WTC11 (cell line): ENCODE measurements around the gene BICC1.

Source experiments
- ELF4 ChIP-seq: sonication (generic); formaldehyde crosslinking; IDR thresholded peaks from 2 replicates; pipeline ENCODE4 v1.8.1; 2022; ENCODE audit warnings: low read depth, mild to moderate bottlenecking, moderate library complexity, missing genetic modification reagents
- ESRRA ChIP-seq: sonication (generic); formaldehyde crosslinking; IDR thresholded peaks from 2 replicates; pipeline ENCODE4 v1.8.1; 2022; ENCODE audit warnings: mild to moderate bottlenecking, missing genetic modification reagents, borderline replicate concordance
- FOXP4 ChIP-seq: sonication (generic); formaldehyde crosslinking; IDR thresholded peaks from 2 replicates; pipeline ENCODE4 v1.8.0; 2022; ENCODE audit warnings: mild to moderate bottlenecking, missing genetic modification reagents
- GABPB1 ChIP-seq: sonication (generic); formaldehyde crosslinking; IDR thresholded peaks from 2 replicates; pipeline ENCODE4 v1.8.1; 2023; ENCODE audit warnings: mild to moderate bottlenecking, missing genetic modification reagents
- JUN ChIP-seq: sonication (generic); formaldehyde crosslinking; IDR thresholded peaks from 2 replicates; pipeline ENCODE4 v1.8.0; 2023; ENCODE audit warnings: mild to moderate bottlenecking, missing genetic modification reagents
- KAT7 ChIP-seq: sonication (generic); formaldehyde crosslinking; IDR thresholded peaks from 2 replicates; pipeline ENCODE4 v1.8.1; 2023; ENCODE audit warnings: missing genetic modification reagents, mild to moderate bottlenecking, borderline replicate concordance
- NR1H2 ChIP-seq: sonication (generic); formaldehyde crosslinking; IDR thresholded peaks from 2 replicates; pipeline ENCODE4 v1.9.0; 2021; ENCODE audit warnings: mild to moderate bottlenecking, moderate library complexity, missing genetic modification reagents
- NR2C2 ChIP-seq: sonication (generic); formaldehyde crosslinking; IDR thresholded peaks from 2 replicates; pipeline ENCODE4 v1.8.0; 2022; ENCODE audit warnings: mild to moderate bottlenecking, missing genetic modification reagents
- SMAD4 ChIP-seq: sonication (generic); formaldehyde crosslinking; IDR thresholded peaks from 2 replicates; pipeline ENCODE4 v1.8.0; 2022; ENCODE audit warnings: mild to moderate bottlenecking, missing genetic modification reagents
- SP1 ChIP-seq: sonication (generic); formaldehyde crosslinking; conservative IDR thresholded peaks from 2 replicates; pipeline ENCODE4 v1.8.1; 2022; ENCODE audit warnings: missing genetic modification reagents
- TF ChIP-seq, protein P1 (sequence below): sonication (generic); formaldehyde crosslinking; IDR thresholded peaks from 2 replicates; pipeline ENCODE4 v1.8.0; 2022; ENCODE audit warnings: missing genetic modification reagents
- TF ChIP-seq, protein P2 (sequence below): fragments of 200-600 bp; IDR thresholded peaks from 2 replicates; pipeline ENCODE4 v1.8.0; 2022; ENCODE audit warnings: antibody characterized with exemption
- TF ChIP-seq, protein P3 (sequence below): sonication (generic); formaldehyde crosslinking; IDR thresholded peaks from 2 replicates; pipeline ENCODE4 v1.8.1; 2023; ENCODE audit warnings: mild to moderate bottlenecking, missing genetic modification reagents, moderate library complexity
- TF ChIP-seq, protein P4 (sequence below): sonication (generic); formaldehyde crosslinking; IDR thresholded peaks from 2 replicates; pipeline ENCODE4 v1.8.0; 2023; ENCODE audit warnings: missing genetic modification reagents

GRCh38 chr10:58653139-58653538, 140.5 kb downstream of the BICC1 start:
- TF ChIP-seq, protein P1, sequence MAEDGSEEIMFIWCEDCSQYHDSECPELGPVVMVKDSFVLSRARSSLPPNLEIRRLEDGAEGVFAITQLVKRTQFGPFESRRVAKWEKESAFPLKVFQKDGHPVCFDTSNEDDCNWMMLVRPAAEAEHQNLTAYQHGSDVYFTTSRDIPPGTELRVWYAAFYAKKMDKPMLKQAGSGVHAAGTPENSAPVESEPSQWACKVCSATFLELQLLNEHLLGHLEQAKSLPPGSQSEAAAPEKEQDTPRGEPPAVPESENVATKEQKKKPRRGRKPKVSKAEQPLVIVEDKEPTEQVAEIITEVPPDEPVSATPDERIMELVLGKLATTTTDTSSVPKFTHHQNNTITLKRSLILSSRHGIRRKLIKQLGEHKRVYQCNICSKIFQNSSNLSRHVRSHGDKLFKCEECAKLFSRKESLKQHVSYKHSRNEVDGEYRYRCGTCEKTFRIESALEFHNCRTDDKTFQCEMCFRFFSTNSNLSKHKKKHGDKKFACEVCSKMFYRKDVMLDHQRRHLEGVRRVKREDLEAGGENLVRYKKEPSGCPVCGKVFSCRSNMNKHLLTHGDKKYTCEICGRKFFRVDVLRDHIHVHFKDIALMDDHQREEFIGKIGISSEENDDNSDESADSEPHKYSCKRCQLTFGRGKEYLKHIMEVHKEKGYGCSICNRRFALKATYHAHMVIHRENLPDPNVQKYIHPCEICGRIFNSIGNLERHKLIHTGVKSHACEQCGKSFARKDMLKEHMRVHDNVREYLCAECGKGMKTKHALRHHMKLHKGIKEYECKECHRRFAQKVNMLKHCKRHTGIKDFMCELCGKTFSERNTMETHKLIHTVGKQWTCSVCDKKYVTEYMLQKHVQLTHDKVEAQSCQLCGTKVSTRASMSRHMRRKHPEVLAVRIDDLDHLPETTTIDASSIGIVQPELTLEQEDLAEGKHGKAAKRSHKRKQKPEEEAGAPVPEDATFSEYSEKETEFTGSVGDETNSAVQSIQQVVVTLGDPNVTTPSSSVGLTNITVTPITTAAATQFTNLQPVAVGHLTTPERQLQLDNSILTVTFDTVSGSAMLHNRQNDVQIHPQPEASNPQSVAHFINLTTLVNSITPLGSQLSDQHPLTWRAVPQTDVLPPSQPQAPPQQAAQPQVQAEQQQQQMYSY (CRISPR knock-in tag) = no peak
- TF ChIP-seq, protein P2, sequence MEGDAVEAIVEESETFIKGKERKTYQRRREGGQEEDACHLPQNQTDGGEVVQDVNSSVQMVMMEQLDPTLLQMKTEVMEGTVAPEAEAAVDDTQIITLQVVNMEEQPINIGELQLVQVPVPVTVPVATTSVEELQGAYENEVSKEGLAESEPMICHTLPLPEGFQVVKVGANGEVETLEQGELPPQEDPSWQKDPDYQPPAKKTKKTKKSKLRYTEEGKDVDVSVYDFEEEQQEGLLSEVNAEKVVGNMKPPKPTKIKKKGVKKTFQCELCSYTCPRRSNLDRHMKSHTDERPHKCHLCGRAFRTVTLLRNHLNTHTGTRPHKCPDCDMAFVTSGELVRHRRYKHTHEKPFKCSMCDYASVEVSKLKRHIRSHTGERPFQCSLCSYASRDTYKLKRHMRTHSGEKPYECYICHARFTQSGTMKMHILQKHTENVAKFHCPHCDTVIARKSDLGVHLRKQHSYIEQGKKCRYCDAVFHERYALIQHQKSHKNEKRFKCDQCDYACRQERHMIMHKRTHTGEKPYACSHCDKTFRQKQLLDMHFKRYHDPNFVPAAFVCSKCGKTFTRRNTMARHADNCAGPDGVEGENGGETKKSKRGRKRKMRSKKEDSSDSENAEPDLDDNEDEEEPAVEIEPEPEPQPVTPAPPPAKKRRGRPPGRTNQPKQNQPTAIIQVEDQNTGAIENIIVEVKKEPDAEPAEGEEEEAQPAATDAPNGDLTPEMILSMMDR = no peak
- TF ChIP-seq, protein P3, sequence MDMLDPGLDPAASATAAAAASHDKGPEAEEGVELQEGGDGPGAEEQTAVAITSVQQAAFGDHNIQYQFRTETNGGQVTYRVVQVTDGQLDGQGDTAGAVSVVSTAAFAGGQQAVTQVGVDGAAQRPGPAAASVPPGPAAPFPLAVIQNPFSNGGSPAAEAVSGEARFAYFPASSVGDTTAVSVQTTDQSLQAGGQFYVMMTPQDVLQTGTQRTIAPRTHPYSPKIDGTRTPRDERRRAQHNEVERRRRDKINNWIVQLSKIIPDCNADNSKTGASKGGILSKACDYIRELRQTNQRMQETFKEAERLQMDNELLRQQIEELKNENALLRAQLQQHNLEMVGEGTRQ (CRISPR knock-in tag) = no peak
- no peak for TF ChIP-seq NR2C2 (CRISPR knock-in tag)
- no peak for TF ChIP-seq ELF4 (CRISPR knock-in tag)
- TF ChIP-seq SMAD4 (CRISPR knock-in tag) = no peak
- TF ChIP-seq ESRRA (CRISPR knock-in tag) = no peak
- no peak for TF ChIP-seq JUN (CRISPR knock-in tag)
- TF ChIP-seq KAT7 (CRISPR knock-in tag) = no peak
- no peak for TF ChIP-seq SP1 (CRISPR knock-in tag)
- no peak for TF ChIP-seq GABPB1
- TF ChIP-seq NR1H2 (CRISPR knock-in tag) = no peak
- no peak for TF ChIP-seq FOXP4
- TF ChIP-seq, protein P4, sequence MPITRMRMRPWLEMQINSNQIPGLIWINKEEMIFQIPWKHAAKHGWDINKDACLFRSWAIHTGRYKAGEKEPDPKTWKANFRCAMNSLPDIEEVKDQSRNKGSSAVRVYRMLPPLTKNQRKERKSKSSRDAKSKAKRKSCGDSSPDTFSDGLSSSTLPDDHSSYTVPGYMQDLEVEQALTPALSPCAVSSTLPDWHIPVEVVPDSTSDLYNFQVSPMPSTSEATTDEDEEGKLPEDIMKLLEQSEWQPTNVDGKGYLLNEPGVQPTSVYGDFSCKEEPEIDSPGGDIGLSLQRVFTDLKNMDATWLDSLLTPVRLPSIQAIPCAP (CRISPR knock-in tag) = no peak
